ENCODE data around the gene HAVCR2.

The HAVCR2 gene

DNA sequence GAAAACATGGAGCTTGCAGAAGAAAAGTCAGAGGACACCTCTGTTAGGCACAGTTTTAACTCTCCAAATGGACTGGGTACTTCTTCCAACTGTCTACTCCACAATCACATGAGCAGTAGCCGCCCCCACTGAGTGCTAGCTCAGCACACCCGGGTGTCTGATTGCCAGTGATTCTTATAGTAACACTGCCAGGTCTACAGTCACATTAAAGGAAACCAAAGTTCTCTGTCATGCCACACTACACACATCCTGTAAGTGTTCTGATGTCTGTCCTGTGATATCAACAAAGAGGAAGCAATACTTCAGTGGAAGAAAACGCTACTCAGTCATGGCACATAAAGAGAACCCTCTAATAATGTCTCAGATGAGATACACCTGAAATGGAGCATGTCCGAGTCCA lies at the start of gene HAVCR2:
Gene HAVCR2, minus strand, starts transcription at position 69 of the 400 bp plus-strand sequence. Its CDS starts 61 bp downstream, at position 8.
- DNase-seq = peak; percentile 85

DNA sequence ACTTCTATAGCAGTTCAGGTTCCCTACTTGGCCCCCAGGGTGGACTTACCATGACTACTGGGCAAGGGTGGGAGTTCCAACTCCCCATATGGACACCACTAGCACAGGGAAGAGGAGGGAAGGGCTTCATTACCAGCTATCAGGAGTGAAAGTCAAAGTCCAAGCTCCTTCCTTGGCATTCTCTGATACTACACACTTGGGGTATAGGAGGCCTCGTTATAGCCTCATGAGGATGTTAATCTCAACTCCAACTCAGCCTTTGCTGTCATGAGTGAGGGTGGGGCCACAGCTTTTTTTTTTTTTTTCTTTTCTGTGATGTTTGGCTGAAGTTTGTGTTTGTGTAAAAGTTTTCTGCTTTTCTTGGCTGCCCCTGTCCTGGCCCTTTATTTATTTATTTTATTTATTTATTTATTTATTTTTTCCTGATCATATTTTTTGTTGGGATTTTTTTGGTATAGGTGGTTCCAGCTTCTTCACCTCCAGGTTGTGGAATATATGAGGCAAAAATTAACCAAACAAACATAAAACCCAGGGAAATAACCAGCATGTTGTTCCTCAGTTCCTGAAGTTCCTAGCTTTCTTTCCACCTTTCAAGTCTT lies 48.5 kb upstream of the HAVCR2 start:
- DNase-seq = no peak

DNA sequence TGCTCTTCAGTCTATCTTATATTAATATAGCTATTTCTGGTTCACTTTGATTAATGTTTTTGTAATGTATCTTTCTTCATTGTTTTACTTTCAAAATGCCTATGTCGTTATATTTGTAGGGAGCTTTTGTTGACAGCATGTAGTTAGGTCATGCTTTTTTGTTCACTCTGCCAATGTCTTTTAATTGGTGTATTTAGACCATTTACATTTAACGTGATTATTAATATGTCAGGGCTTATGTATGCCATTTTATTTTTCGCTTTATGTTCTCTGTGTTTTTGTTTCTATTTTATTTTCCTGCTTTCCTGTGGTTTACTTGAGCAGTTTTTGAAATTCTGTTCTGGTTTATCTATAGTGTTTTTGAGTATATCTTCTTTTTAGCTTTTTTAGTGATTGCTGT lies 46.5 kb upstream of the HAVCR2 start:
- DNase-seq = no peak

DNA sequence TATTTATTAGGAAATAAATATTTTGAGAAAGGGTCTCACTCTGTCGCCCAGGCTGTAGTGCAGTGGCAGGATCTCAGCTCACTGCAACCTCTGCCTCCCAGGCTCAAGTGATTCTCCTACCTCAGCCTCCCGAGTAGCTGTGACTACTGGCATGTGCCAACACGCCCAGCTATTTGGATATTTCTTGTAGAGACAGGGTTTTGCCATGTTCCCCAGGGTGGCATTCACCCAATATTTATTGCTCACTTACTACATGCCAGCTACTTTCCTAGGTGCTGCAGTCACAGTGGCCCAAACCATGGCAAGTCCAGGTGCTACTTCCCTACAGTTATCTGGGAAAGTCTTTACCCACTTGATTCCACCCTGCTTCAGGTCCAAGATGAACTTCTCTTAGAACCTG lies 42.2 kb upstream of the HAVCR2 start:
- no peak for DNase-seq

DNA sequence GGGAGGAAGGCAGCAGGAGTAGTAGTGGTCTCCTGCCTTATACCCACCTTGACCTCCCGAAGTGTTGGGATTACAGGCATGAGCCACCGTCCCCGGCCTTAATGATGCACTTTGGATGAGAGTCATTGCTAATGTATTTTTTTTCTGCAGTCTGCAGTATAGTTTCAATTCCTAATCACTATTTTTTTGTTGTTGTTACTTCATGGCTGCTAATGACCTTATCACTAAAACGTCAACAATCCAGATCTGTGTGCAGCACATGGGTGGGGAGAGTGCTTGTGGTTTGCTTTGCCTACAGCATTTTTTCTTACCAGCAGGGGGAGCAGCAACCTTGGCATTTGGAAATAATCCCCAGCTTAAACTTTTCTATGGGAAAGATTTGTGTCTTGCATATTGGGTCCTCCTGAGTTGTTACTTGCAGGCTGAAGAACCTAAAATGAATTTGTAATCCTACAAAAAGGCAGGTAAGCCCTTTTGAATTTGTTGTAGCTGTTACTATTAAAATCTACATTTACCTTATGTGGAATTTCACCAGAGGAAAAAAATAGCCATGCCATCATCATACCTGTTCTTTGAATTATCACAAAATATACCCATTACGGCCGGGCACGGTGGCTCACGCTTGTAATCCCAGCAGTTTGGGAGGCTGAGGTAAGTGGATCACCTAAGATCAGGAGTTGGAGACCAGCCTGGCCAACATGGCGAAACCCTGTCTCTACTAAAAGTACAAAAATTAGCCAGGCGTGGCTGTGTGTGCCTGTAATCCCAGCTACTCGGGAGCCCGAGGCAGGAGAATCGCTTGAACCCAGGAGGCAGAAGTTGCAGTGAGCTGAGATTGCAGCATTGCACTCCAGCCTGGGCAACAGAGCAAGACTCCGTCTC lies 40.1 kb upstream of the HAVCR2 start:
- peak; percentile 90 for DNase-seq

DNA sequence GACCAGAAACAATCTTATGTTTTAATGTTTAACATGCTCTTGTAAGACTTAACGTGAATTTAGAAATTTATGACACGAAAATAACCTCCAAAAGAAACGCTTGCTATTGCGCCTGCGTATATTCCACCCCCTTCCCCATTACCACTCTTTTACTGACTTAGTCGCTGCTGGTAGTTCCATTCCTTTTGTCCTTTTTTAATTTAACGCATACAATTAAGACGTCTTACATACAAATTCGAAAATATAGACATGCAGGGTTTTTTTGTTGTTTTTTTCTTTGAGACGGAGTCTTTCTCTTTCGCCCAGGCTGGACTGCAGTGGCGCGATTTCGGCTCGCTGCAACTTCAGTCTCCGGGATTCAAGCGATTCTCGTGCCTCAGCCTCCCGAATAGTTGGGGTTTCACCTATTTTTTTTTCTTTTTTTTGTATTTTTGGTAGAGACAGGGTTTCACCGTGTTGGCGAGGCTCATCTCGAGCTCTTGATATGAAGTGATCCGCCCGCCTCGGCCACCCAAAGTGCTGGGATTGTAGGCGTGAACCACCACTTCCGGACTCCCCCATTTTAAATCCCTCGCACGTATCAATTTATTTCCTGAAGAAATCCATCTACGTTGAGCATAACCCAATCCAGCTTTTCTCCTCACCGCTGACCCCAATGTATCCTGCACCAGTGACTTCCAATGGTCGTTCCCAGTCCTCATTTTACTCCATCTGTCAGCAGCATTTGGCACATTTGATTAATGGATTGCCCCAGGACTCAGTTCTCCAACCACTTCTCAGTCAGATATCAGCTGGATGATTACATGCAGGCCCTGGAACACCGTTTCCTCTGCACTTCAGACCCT lies 34.5 kb upstream of the HAVCR2 start:
- peak; percentile 68 for DNase-seq

DNA sequence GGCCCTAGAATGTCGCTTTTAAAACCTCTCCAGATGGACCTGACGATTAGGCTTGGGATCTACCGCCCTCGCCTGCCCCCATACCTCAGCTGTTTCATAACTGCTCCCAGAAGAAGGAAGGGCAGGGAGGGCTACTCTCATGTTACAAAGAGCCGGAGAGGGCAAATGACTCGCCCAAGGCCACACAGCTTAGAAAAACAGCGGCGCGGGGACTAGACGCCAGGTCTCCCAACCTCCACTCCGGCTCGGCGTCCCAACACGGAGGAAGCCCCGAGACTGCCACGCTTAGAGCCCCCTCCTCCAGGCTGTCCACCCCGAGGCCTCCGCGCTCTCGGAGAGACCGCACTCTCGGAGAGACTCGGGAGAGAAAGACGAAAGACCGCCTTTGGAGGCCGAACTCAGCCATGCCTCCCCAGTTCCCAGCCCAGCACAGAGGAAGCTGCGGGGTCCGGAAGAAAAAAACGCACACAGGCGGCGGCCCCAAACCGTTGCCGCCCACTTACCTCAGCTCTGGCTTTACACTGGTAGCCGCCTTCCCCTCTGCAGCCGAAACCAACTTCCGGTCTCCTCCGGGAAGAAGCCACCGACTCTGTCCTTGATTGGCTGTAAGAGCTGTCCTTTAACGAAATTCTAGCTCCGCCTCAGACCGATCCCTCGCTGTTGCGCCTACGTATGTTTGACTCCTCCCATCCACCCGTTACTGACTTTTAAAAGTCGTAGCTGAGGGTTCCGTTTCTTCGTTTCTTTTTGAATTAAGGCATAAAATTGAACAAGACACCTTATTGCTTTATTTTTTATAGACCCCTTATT lies 33.7 kb upstream of the HAVCR2 start, which contains the start of gene MED7:
Gene MED7, minus strand, starts transcription at position 549 of the 810 bp plus-strand sequence. CDS start 3,434 bp downstream, outside the sequence.
- peak; percentile 100 for DNase-seq

DNA sequence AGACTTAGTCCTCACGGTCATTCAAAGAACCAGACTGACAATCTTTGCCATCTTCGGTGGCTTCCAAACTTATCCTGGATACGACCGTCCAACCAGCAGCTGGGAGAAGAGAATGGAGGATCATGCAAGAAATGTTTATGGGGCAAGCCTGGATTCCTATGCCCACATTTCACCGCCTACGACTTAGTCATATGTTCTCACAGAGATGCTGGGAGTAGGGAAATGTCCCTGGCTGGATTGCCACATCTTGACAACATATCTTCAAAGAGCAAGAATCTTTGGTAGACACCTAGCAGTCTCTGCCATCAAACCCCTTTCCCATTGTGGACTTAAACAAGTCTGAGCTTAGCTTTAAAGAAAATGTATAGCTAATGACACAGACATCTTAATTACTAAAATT lies 28.8 kb upstream of the HAVCR2 start:
- no peak for DNase-seq

DNA sequence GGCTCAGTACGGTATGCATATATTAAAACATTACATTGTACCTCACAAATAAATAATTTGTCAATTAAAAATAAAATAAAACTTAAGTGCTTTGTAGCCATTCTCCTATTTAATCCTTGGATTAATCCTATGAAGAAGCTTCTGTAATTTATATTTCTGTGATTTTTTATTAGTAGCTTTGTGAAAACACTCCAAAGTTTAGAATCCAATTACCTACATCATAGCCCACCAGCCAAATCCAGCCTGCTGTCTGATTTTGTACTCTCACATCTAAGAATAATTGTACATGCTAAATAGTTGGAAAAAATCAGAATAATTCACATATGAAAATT lies 23.4 kb upstream of the HAVCR2 start:
- DNase-seq = no peak

DNA sequence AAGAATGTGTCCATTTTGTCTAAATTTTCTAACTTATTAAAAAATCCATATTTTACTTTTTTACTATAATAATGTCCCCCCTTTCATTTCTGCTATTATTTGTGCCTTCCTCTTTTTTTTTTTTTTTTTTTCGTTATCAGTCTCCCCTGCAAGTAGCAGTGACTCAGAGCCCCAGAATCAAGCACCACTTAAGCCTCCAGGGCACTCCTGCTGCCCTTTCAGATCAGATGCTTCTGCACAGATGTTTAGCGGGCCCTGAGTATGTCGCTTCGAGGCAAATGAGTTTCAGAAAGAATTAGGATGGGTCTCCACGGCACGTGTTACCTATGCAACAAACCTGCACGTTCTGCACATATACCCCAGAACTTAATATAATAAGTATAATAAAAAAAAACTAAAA lies 22.1 kb upstream of the HAVCR2 start:
- no peak for DNase-seq

DNA sequence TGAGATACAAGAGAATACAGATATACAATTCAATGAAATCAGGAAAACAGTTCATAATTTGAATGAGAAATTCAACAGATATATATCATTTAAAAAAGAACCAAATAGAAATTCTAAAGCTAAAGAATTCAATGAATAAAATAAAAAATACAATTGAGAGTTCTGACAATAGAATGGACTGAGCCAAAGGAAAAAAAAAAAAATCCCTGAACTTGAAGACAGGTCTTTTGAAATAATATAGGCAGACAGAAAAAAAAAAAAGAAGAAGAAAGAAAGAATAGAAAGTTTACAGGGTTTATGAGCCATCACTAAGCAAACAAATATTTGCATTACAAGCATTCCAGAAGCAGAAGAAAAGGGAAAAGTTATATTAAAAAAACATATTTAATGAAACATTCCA lies 12.9 kb upstream of the HAVCR2 start:
- no peak for DNase-seq

DNA sequence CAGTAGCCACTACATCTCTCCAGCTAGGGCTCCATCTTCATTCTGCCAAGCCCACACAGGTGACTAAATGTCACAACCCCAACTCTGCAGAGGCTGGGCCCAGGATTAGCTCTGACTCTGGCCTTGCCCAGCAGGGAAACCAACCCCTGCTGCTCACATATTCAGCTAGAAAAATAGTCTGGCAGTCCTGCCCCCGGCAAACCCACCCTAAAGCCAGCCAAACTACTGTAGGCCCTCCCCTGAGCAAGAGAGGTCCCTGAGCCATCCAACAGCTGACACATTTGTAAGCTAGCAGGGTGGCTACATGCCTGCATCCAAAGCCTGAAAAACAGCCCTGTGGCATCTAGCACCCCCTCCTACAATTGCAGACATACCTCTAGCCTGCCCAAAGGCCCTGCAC lies 11.3 kb upstream of the HAVCR2 start:
- no peak for DNase-seq

DNA sequence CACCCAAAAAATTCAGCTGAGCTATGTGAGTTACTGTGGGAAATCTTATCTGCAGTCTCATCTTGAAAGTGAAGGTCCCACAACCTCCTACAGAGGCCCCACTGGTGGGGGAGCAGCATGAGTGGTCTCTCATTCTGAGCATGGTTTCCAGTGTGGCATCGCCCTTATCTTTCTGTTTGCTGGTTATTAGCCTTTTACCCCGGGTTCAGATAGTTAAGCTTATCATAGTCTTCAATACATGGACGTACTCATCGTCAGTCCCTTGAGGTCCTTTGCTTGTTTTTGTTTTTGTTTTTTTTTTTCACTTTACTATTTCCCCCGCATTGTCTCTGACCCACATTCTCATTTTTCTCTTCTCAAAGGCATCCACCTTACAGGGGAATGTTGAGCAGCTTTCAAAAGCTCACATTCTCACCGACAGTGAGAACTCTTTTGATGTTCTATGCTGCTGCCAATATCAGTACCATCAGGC lies 7.7 kb upstream of the HAVCR2 start:
- peak; percentile 47 for DNase-seq

DNA sequence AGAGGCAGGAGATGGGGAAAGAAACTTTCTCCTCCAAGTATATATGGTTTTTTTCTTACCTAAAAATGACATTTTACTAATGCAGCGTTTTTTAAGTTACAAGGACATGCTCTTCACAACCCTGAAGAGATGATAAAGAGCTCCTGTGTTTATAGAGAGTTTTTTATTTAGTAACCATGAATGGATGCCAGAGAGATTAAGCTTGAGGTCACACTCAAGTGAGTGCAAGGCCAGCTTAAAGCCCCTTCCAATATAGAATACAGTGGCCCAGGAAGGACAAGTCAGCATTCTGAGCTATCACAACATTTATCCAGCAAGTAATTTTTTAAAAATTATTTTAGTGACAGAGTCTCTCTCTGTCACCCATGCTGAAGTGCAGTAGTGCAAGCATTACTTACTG lies 6.7 kb upstream of the HAVCR2 start:
- no peak for DNase-seq

DNA sequence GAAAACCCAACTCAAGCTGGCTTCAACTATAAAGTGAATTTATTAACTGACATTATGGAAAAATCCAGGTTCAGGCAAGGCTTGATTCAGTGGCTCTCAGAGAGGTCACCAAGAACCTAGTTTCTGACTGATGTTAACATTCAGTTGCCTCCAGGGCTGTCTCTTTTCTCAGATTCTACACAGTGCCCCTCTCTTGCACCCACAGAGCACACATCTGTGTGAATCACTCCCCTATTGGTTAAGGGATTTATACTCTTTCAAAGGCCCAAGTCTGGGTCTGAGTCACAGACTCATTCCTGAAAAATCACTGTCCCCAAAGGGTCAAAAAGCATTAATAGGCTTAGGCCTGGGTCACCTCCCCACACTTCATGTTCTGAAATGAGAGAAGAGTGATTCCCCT lies 6.2 kb upstream of the HAVCR2 start:
- no peak for DNase-seq

DNA sequence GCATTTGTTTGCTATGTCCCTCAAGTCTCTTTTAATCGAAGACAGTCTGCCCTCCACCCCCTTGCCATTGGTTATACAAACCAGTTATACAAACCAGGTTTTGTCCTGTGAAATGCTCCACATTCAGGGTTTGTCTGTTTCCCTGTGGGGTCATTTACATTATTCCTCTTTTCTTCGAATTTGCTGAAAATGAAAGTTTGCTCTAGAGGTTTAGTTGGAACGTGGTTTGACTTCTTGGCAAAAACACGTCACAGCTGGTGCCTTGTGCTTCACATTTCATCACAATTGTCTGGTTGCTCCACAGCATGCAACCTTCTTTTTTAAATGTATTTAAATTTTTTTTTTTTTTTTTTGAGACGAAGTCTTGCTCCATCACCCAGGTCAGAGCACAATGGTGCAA lies 4.2 kb upstream of the HAVCR2 start:
- peak; percentile 45 for DNase-seq

DNA sequence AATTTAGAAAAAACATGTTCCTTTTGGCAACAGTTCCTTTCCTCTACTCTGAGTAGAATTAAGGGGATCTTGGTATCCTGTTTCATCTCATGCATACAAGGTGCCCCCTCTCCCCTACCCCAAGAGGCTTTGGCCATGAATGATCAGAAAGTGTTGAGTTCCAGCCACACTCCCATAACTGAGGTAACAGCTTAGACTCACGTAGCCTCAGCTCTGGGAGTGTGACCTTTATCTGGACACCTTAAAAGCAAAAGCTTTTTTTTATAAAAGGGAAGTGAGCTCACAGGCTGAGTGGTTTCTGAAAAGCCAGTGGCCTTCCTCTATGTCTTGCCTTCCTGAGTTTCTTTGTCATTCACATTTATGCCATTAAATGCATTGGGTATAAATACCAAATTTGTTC lies 900 bp upstream of the HAVCR2 start:
- DNase-seq = peak; percentile 71

DNA sequence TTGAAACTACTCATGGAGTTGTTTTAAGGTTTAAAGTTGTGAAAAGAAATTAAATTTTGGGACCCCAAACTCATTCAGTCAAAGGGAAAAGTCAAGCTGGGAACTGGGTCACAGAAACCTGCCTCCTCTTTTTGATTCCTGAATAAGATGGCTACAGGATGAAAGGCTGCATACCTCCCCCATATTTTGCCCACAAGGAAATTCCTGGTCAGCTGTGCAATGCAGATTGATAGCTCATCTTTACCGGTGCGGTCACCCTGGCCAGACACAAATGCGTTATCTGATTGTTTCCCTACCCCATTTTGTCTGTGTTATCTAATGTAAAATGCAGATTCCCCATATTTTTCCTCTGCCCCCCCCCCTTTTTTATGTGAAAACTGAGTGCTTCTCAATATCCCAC lies 1.3 kb downstream of the HAVCR2 start:
- DNase-seq = no peak

DNA sequence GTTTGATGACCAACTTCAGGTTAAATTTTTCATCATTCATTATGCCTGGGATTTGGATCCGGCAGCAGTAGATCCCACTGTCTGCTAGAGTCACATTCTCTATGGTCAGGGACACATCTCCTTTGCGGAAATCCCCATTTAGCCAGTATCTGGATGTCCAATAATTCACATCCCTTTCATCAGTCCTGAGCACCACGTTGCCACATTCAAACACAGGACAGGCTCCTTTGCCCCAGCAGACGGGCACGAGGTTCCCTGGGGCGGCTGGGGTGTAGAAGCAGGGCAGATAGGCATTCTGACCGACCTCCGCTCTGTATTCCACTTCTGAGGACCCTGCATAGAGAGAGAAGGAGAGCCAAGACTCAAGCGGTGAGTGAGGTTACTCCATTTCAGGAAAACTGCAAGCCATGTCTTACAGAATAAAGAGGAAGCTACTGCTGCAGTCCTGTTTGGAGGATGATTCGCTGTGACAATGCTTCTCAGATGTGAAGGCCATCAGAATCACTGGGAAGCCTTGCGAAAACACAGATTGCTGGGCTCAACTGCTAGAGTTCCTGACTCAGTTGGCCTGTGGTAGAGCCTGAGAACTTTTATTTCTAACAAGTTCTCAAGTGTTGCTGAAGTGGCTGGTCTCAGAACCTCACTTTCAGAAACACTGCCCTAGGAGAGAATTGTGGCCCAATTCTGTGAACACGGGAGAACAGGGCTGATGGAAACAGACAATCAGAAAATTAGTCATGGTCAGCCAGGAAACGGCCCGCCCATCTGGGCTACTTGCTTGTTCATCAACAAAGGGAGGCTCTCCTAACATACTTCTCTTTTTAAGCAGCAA lies 2.0 kb downstream of the HAVCR2 start:
- peak; percentile 71 for DNase-seq

DNA sequence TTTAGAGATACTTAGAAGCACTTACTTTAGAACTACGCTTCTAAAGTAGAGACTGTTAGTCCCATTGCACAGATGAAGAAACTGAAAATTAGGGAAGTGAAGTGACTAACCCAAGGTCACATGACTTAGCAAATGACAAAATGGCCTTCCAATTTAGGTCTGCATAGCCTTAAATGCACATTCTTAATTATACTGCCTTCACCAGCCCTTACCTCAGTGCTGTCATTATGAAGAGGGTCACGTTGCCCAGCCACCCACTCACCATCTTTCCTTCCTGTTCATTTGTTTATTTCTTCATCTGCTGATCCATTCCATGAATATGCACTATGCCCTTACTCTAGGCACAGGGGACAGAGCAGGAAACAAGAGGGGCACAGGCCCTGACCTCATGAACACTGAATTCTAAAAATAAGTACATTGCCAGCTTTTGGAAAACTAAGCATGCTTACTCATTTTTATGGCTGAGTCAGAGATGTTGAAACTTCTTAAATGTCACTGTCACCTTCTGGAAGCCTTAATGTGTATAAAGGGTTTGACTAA lies 8.6 kb downstream of the HAVCR2 start:
- peak; percentile 79 for DNase-seq

DNA sequence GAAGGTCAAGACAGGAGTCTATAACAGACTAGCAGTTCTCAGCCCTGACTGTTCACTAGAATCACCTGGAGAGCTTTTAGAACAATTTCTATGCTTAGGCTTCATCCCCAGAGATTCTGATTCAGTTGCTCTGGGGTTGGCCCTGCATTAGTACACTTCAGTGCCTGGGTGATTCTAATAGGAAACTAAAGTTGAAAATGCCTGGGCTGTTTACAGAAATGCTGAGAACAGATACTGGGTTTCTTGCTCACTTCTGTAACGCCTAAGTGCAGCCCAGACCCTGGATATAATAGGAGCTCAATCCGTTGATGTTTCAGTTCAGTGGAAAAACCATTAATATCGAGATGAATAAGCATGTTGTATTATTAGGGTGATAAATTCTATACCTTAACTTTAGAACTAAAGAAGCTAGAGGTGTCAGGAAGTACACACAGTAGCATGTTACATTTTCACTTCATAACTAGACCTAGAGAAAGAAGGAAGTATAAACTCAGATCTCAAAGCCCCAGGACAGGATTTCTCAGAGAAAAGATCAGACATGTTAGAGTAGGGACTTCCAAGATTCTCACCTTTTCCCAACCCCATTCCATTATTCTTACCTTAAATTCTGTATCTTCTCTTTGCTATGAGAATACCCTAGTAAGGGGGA lies 20.4 kb downstream of the HAVCR2 start:
- no peak for DNase-seq

Measured in activated CD4-positive, alpha-beta T cell treated with anti-CD3 and anti-CD28 coated beads, Interleukin-2, amount 50 U/mL, for 16 hours (primary cell).